Muscle layer of colon (tissue), 2 donors: Measurements from ENCODE around the gene GPC2.
"Not testable (repeated sequence)": the region's sequence is repeated elsewhere in the genome, so short reads cannot be mapped to it uniquely, and the experiment has no call there.

Experiments used
- H3K27ac ChIP-seq: one replicate; pipeline ENCODE4 v1.7.0; 2013; ENCODE audit warnings: low read depth, mild to moderate bottlenecking, low read length, moderate library complexity
- H3K27me3 ChIP-seq, 2 donors: one replicate each; pipeline ENCODE4 v1.7.0; 2013; ENCODE audit warnings: low read length in 2 of 2, mild to moderate bottlenecking in 2 of 2; ENCODE audit not compliant: insufficient read depth in 2 of 2, control insufficient read depth in 1 of 2
- H3K36me3 ChIP-seq: one replicate; pipeline ENCODE4 v1.7.0; 2013; ENCODE audit warnings: mild to moderate bottlenecking, low read length; ENCODE audit not compliant: insufficient read depth
- H3K4me1 ChIP-seq: one replicate; pipeline ENCODE4 v1.7.0; 2013; ENCODE audit warnings: mild to moderate bottlenecking, low read length; ENCODE audit not compliant: insufficient read depth
- H3K4me3 ChIP-seq, 2 donors: one replicate each; pipeline ENCODE4 v1.7.0; 2013; ENCODE audit warnings: low read length in 2 of 2, low read depth in 1 of 2, mild to moderate bottlenecking in 1 of 2, moderate library complexity in 1 of 2
- H3K9ac ChIP-seq: one replicate; pipeline ENCODE4 v1.7.0; 2013; ENCODE audit warnings: low read length
- H3K9me3 ChIP-seq: one replicate; pipeline ENCODE4 v1.7.0; 2013; ENCODE audit warnings: mild to moderate bottlenecking, low read length
- donor health status: abdominal sarcoma.
- donor health status: Adenocarcinoma of cecum.

Gene GPC2

GRCh38 chr7:100195901-100196322 is 18.7 kb upstream of the GPC2 start:
- H3K9ac ChIP-seq, H3K36me3 ChIP-seq, H3K4me3 ChIP-seq, H3K27me3 ChIP-seq, H3K4me1 ChIP-seq, H3K27ac ChIP-seq, H3K9me3 ChIP-seq: not testable (repeated sequence)

GRCh38 chr7:100195222-100195621 is 18.0 kb upstream of the GPC2 start:
- Histone ChIP-seq H3K9me3 (no peaks in the 10 kb centered on the region), H3K9ac (no peak overlapping the region), H3K27me3 (no peaks in the 10 kb centered on the region), H3K4me1 (no peaks in the 10 kb centered on the region), H3K27ac (no peak overlapping the region), H3K36me3 (no peaks in the 10 kb centered on the region), H3K4me3 (no peak overlapping the region)

DNA sequence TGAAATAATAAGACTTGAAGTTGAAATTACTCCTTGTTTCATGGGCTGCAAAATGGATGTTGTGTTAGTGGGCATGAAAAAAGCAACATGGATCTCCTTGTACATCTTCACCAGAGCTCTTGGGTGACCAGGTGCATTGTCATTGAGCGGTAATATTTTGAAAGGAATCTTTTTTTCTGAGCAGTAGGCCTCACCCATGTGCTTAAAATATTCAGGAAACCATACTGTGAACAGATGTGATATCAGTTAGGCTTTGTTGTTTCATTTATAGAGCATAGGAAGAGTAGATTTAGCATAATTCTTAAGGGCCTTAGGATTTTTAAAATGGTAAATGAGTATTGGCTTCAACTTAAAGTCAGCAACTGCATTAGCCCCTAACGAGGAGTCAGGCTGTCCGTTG is 15.8 kb upstream of the GPC2 start:
- Histone ChIP-seq H3K27me3 (no peaks in the 10 kb centered on the region), H3K4me3 (no peak overlapping the region), H3K4me1 (no peaks in the 10 kb centered on the region), H3K27ac (no peak overlapping the region), H3K36me3 (no peaks in the 10 kb centered on the region), H3K9me3 (no peaks in the 10 kb centered on the region), H3K9ac (no peak overlapping the region)

DNA sequence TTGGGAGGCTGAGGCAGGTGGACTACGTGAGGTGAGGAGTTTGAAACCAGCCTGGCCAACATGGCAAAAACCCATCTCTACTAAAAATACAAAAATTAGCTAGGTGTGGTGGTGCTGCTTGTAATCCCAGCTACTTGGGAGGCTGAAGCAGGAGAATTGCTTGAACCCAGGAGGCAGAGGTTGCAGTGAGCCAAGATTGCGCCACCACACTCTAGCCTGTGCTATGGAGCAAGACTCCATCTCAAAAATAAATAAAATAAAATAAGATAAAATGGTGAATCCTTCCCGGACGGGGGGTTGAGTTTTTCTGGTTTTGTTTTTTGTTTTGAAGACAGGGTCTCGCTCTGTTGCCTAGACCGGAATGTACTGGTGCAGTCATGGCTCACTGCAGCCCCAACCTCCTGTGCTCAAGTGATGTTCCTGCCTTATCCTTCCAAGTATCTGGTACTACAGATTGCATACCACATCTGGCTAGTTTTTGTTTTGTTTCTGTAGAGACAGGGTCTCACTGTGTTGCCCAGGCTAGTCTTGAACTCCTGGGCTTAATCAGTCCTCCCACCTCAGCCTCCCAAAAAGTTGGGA is 15.2 kb upstream of the GPC2 start:
- not testable (repeated sequence) for H3K36me3 ChIP-seq, H3K9me3 ChIP-seq, H3K4me3 ChIP-seq, H3K4me1 ChIP-seq, H3K27ac ChIP-seq, H3K27me3 ChIP-seq, H3K9ac ChIP-seq

DNA sequence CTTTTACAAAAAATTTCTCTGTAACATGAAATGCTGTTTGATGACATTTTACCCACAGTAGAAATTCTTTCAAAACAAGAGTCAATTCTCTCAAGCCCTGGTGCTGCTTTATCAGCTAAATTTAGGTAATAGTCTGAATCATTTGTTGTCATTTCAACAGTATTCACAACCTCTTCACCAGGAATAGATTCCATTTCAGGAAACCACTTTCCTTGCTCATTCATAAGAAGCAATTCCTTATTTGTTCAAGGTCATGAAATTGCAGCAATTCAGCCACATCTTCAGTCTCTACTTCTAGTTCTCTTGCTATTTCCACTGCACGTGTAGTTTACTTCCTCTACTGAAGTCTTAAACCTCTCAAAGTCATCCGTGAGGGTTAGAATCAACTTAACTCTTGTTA is 14.6 kb upstream of the GPC2 start:
- no peak overlapping the region for H3K4me3 ChIP-seq
- H3K9ac ChIP-seq, result no peak overlapping the region
- H3K27ac ChIP-seq, result no peak overlapping the region
- H3K27me3 ChIP-seq, result no peaks in the 10 kb centered on the region
- H3K36me3 ChIP-seq, result no peaks in the 10 kb centered on the region
- no peaks in the 10 kb centered on the region for H3K4me1 ChIP-seq
- no peaks in the 10 kb centered on the region for H3K9me3 ChIP-seq

DNA sequence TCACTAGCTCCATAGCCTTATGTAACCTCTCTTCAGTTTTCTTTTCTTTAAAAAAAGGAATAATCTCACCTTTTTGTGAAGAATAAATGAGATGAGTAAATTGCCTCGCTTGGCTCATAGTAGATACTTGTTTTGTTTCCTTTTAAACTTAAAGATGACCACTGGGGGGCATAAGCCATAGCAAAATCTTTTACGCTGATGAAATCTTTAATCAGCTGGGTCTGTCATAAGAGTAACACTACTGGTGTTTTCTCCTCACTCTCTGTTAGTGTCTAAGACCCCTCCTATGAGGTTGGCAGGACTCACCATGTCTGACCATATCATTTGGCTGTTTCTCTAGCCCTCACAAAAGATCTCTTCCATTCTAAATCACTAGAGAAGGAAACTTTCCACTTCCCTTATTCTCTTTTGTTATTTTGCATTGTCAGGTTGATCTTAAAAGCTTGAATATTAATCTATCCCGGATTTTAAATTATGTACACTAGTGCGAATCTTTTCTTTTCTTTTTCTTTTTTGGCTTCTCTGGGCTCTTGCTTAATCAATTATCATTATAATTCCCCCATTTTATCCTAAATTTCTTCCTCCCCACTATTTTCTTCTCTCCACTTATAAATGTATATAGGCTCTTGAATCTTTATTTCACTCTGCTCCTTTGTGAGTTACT is 13.0 kb upstream of the GPC2 start:
- Histone ChIP-seq H3K9me3 (no peaks in the 10 kb centered on the region), H3K36me3 (no peaks in the 10 kb centered on the region), H3K27ac (no peak overlapping the region), H3K27me3 (no peaks in the 10 kb centered on the region), H3K4me3 (no peak overlapping the region), H3K9ac (no peak overlapping the region), H3K4me1 (no peaks in the 10 kb centered on the region)

- Histone ChIP-seq H3K9me3 (no peaks in the 10 kb centered on the region), H3K9ac (no peak overlapping the region), H3K36me3 (no peaks in the 10 kb centered on the region)
These were observed 11.9 kb upstream of the GPC2 start for GRCh38 chr7:100189061-100189460.

DNA sequence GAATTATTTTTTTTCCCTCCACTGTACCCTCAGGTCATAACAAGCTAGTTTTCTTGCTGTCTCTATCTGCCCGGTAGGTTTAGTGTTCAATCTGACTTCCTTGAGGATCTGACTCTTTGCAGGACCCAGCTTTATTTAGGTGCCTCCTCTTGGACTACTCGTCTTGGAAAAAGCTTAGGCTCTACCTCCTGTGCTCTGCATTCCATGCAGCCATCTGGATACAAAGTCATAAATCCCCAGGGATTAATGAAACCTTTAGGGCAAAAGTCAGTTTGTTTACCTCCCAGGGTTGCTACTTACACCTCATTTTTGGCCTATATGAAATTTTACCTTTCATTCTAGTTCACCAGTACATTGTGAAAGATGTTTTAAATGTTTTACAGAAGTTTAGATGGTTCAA is 8.5 kb upstream of the GPC2 start:
- Histone ChIP-seq H3K27ac (no peak overlapping the region), H3K9me3 (no peaks in the 10 kb centered on the region), H3K36me3 (no peaks in the 10 kb centered on the region), H3K4me1 (no peaks in the 10 kb centered on the region), H3K4me3 (no peak overlapping the region), H3K9ac (no peak overlapping the region), H3K27me3 (no peaks in the 10 kb centered on the region)

More at GRCh38 chr7:100189061-100189460, 11.9 kb upstream of the GPC2 start:
- H3K4me1 ChIP-seq, result no peaks in the 10 kb centered on the region
- no peak overlapping the region for H3K4me3 ChIP-seq
- H3K27ac ChIP-seq, result no peak overlapping the region
- no peaks in the 10 kb centered on the region for H3K27me3 ChIP-seq

DNA sequence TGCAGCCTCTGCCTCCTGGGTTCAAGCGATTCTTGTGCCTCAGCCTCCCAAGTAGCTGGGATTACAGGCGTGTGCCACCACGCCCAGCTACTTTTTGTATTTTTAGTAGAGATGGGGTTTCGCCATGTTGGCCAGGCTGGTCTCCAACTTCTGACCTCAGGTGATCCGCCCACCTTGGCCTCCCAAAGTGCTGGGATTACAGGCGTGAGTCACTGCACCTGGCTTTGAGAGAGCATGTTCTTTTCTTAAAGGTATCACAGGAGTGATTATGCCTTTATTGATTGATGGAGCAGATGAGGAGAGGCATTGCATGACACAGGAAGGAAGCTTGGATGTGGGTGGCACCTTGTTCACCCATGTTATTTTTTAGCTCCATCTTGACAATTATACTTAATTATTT is 5.9 kb upstream of the GPC2 start:
- H3K27ac ChIP-seq, result not testable (repeated sequence)

DNA sequence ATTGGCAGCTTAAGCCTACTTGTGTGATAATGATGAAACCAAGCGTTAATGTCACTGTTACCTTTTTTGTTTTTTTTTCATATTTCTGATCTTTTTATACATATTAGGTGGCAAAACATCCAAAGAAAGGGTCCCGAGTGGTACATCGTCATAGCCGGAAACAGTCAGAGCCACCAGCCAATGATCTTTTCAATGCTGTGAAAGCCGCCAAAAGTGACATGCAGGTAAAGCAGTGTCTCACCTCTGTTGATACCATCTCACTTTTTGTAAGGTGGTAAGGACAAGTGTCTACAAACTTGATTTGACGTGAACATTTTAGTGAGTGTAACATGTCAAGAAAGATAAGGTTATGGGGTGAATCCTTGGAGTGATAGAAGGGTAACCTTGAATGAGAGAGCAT is 5.4 kb upstream of the GPC2 start:
- H3K36me3 ChIP-seq, H3K27me3 ChIP-seq, H3K9me3 ChIP-seq, H3K4me1 ChIP-seq, H3K4me3 ChIP-seq, H3K9ac ChIP-seq, H3K27ac ChIP-seq: not testable (repeated sequence)

More for the DNA sequence above, 5.9 kb upstream of the GPC2 start:
- not testable (repeated sequence) for H3K4me1 ChIP-seq, H3K4me3 ChIP-seq, H3K9me3 ChIP-seq, H3K27me3 ChIP-seq, H3K9ac ChIP-seq, H3K36me3 ChIP-seq

GRCh38 chr7:100180084-100180483 is 2.9 kb upstream of the GPC2 start:
- H3K27me3 ChIP-seq, H3K4me1 ChIP-seq, H3K9me3 ChIP-seq, H3K4me3 ChIP-seq, H3K27ac ChIP-seq, H3K9ac ChIP-seq, H3K36me3 ChIP-seq: not testable (repeated sequence)
